Endothelial cell of umbilical vein (primary cell): ENCODE data around the gene TXNDC2.

Source experiments
- CTCF ChIP-seq, 2 donors: IDR thresholded peaks; 1 replicate in 1 of 2; 2 replicates in 1 of 2; pipeline ENCODE4 v1.5.1; 2011; ENCODE audit warnings: low read length in 2 of 2, mild to moderate bottlenecking in 2 of 2, moderate library complexity in 2 of 2, control low read depth in 1 of 2, inconsistent platforms in 1 of 2, low read depth in 1 of 2; ENCODE audit not compliant: insufficient read depth in 1 of 2; ENCODE audit errors: extremely low read depth in 1 of 2
- EZH2 ChIP-seq: IDR thresholded peaks from 2 replicates; pipeline ENCODE4 v1.6.1; 2012; ENCODE audit warnings: borderline replicate concordance, low read depth, mild to moderate bottlenecking, moderate library complexity, low read length, inconsistent platforms; ENCODE audit not compliant: severe bottlenecking
- FOS ChIP-seq: IDR thresholded peaks from 2 replicates; pipeline ENCODE4 v1.6.1; 2011; ENCODE audit warnings: mild to moderate bottlenecking, low read length, moderate library complexity, borderline replicate concordance; ENCODE audit not compliant: insufficient read depth
- JUN ChIP-seq: IDR thresholded peaks from 2 replicates; pipeline ENCODE4 v1.6.1; 2011; ENCODE audit warnings: borderline replicate concordance, low read depth; ENCODE audit not compliant: insufficient read length, insufficient read depth
- MYC ChIP-seq: IDR thresholded peaks from one replicate; pipeline ENCODE4 v1.6.1; 2011; ENCODE audit warnings: mild to moderate bottlenecking, low read depth, low read length
- POLR2A ChIP-seq: IDR thresholded peaks from 2 replicates; pipeline ENCODE4 v1.6.1; 2012; ENCODE audit warnings: low read depth, mild to moderate bottlenecking, control low read depth, low read length
- POLR2AphosphoS5 ChIP-seq: IDR thresholded peaks from 2 replicates; pipeline ENCODE4 v1.6.1; 2012; ENCODE audit warnings: low read depth, mild to moderate bottlenecking, control low read depth, low read length, moderate library complexity; ENCODE audit not compliant: insufficient read depth
- TF ChIP-seq, protein P1 (sequence below): IDR thresholded peaks from 2 replicates; pipeline ENCODE4 v1.6.1; 2011; ENCODE audit not compliant: insufficient read depth, insufficient read length

DNA sequence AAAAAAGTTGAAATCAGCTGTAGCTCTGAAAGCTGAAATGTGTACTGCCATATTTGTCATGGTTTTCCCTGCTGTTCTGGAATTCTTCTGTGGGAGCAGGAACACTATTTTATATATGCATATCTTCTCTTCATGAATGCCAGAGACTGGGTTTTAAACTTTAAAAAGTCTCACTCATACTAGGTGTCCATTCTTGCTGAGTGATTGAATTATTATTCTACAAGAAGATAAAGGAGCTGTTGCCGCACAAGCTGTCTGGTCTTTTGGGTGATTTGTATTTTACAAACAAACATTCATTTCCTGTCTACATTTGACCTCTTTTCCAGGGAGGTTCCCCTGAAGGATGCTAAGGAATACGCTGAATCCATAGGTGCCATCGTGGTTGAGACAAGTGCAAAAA, 40.5 kb upstream of the TXNDC2 start:
- TF ChIP-seq EZH2 (no peak), JUN (no peak), CTCF (IDR thresholded peaks at IDR 0.05; ENCODE audit: extremely low read depth in 1 of 2, insufficient read depth in 1 of 2, low read depth in 1 of 2, low read length in 2 of 2) (no peak), POLR2A (no peak), POLR2AphosphoS5 (no peak), MYC (no peak), FOS (no peak)
- TF ChIP-seq, protein P1, sequence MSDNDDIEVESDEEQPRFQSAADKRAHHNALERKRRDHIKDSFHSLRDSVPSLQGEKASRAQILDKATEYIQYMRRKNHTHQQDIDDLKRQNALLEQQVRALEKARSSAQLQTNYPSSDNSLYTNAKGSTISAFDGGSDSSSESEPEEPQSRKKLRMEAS, result no peak
